ENCODE data around the gene NCOA3. TPM values are rescaled to one million over a fixed set of nuclear protein-coding genes. Genes with fewer than 3 reads are reported as not detected.

Gene NCOA3
- 17.2 and 21.7 TPM in 2 replicates for total RNA-seq

GRCh38 chr20:47501482-47502270 is at the start of gene NCOA3:
TSS of gene NCOA3 (plus strand) at chr20:47501887. CDS start at chr20:47622248, 120,361 bp downstream.

Other genes starting within 250 kb of the NCOA3 start
- 16.6 and 25.3 TPM in 2 replicates for gene ZMYND8, start 145.2 kb upstream of the NCOA3 start, total RNA-seq

Data from epithelial cell of umbilical artery (primary cell).